Neural crest cell (in vitro differentiated cells): ENCODE measurements around the gene HNRNPH1. TPM values are rescaled to one million over a fixed set of nuclear protein-coding genes. Genes with fewer than 3 reads are reported as not detected.

Source experiments
- DNase-seq: peaks from one replicate; pipeline ENCODE4 v3.0.0; 2021; ENCODE audit warnings: low read depth, mixed read lengths, low spot score
- H3K27ac Mint-ChIP-seq: one replicate; pipeline ENCODE4 v1.8.0; 2021; ENCODE audit warnings: mild to moderate bottlenecking, mixed read lengths; ENCODE audit not compliant: unreplicated experiment
- H3K27me3 Mint-ChIP-seq: 2 replicates; pipeline ENCODE4 v1.8.0; 2021; ENCODE audit warnings: low read depth, mild to moderate bottlenecking, mixed read lengths
- H3K36me3 Mint-ChIP-seq: 2 replicates; pipeline ENCODE4 v1.8.0; 2021; ENCODE audit warnings: low read depth, mild to moderate bottlenecking, mixed read lengths
- H3K4me1 Mint-ChIP-seq: 2 replicates; pipeline ENCODE4 v1.8.0; 2021; ENCODE audit warnings: mixed read lengths
- H3K4me3 Mint-ChIP-seq: one replicate; pipeline ENCODE4 v1.8.0; 2021; ENCODE audit warnings: mild to moderate bottlenecking, mixed read lengths
- H3K9me3 Mint-ChIP-seq: 2 replicates; pipeline ENCODE4 v1.8.0; 2021; ENCODE audit warnings: mixed read lengths
- total RNA-seq: library from RNA; stranded (reverse); gene quantifications from 2 replicates; pipeline ENCODE4 v1.2.1, GENCODE V29; 2021
- TF ChIP-seq, protein P1 (sequence below): fragments of 200-600 bp; sonication (generic); conservative IDR thresholded peaks from 2 replicates; pipeline ENCODE4 v1.5.0; 2021; ENCODE audit warnings: antibody characterized with exemption, mild to moderate bottlenecking

The HNRNPH1 gene
- total RNA-seq, 1 donor from 2014 or later = 1,166 TPM

DNA sequence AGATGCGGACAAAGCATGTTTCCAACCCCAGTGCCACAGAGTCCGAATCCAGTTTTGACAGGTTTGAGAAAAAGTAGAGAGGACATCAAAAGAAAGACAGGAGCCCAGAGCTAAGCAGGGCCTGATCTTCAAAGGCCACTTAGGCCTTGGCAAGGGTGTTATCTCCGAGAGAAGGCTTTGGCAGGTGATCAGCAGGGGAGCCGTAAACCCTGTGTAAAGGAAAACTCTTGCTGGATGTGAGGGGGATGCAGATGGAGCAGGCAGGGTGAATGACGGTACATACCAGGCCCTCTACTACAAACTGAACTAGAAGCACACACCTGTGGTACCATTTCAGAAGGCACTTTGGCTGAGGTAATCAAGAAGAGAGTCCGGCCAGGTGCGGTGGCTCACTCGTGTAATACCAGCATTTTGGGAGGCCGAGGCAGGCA is 1.4 kb upstream of the HNRNPH1 start:
- peaks cover 29% of the 10 kb centered on the region for H3K27me3 Mint-ChIP-seq

GRCh38 chr5:179623906-179624741 is 653 bp upstream of the HNRNPH1 start:
- H3K4me3 Mint-ChIP-seq = peak overlapping the region; percentile 100
- no peak for DNase-seq

More for the DNA sequence above, 1.4 kb upstream of the HNRNPH1 start:
- Mint-ChIP-seq H3K27ac (peak overlapping the region; percentile 99), H3K9me3 (no peaks in the 10 kb centered on the region), H3K4me1 (peaks cover 40% of the 10 kb centered on the region), H3K4me3 (peak overlapping the region; percentile 100), H3K36me3 (peaks cover 32% of the 10 kb centered on the region)
- TF ChIP-seq, protein P1, sequence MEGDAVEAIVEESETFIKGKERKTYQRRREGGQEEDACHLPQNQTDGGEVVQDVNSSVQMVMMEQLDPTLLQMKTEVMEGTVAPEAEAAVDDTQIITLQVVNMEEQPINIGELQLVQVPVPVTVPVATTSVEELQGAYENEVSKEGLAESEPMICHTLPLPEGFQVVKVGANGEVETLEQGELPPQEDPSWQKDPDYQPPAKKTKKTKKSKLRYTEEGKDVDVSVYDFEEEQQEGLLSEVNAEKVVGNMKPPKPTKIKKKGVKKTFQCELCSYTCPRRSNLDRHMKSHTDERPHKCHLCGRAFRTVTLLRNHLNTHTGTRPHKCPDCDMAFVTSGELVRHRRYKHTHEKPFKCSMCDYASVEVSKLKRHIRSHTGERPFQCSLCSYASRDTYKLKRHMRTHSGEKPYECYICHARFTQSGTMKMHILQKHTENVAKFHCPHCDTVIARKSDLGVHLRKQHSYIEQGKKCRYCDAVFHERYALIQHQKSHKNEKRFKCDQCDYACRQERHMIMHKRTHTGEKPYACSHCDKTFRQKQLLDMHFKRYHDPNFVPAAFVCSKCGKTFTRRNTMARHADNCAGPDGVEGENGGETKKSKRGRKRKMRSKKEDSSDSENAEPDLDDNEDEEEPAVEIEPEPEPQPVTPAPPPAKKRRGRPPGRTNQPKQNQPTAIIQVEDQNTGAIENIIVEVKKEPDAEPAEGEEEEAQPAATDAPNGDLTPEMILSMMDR = no peak
- DNase-seq = no peak

DNA sequence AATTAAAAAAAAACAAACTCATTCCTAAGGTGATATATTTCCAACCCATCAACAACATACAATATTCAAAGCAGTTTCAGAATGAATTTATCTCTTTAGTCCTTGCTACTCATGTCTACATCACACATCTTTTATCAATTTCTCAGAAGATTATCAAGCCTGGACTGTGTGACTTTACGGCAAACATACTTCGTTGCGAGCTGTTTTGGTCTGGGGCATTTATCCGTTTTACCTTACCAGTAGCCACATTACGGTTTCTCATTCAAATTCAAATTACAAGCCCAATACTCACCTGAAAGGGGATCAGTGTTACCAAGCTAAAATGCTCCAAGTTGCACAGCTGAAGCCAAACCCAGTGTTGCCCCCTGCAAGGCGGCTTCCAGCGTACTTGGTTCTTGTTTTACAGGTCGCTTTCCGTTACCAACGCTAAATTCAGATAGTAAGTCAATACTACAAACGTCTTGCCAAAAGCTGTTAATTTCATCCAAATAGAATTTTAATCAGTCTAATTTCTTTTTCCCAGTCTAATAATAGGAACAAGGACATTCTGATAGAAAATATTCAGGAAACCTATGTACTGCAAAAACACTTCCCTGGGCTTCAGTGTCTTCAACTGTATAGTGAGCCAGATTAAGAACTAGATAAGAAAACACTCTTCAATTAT is 1.8 kb downstream of the HNRNPH1 start:
- Mint-ChIP-seq H3K4me1 (peaks cover 64% of the 10 kb centered on the region), H3K27me3 (peaks cover 41% of the 10 kb centered on the region), H3K4me3 (peak overlapping the region; percentile 100), H3K36me3 (peaks cover 50% of the 10 kb centered on the region), H3K27ac (peak overlapping the region; percentile 95), H3K9me3 (no peaks in the 10 kb centered on the region)
- DNase-seq = no peak
- TF ChIP-seq, protein P1 = no peak

More at GRCh38 chr5:179623906-179624741, 653 bp upstream of the HNRNPH1 start:
- peak overlapping the region; percentile 99 for H3K27ac Mint-ChIP-seq
- peaks cover 31% of the 10 kb centered on the region for H3K27me3 Mint-ChIP-seq
- TF ChIP-seq, protein P1 = no peak
- peaks cover 34% of the 10 kb centered on the region for H3K36me3 Mint-ChIP-seq
- peaks cover 45% of the 10 kb centered on the region for H3K4me1 Mint-ChIP-seq
- H3K9me3 Mint-ChIP-seq = no peaks in the 10 kb centered on the region

DNA sequence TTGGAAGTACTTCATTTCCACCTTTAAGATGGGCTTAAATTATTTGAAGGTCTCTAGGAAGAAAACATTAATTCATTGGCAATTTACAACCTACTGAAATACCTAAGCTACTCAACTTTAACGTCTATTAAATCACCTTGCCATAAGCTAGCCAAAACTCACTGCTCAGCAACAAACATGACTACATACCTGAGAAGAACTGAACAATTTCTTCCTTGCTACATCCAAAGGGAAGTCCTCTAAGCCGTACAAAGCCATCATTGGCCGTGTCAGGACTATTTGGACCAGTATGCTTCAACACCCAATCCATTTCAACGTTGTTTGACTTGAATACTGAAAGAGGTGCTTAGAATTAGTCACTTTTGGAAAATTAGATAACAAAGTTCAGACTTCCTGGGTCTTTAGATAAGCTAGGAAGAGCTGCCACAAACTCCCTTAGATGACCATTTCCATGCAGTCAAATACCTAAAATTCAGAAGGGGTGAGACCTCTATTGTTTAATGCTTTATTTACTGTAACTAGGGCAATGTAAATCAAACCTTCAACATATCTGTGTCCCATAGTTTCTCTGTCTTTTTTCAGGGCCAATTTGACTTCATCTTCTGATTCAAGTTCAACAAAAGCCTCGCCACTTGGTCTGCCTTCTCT is 2.6 kb downstream of the HNRNPH1 start:
- Mint-ChIP-seq H3K4me1 (peaks cover 70% of the 10 kb centered on the region), H3K9me3 (no peaks in the 10 kb centered on the region), H3K4me3 (peak overlapping the region; percentile 100), H3K27ac (peak overlapping the region; percentile 36), H3K36me3 (peaks cover 56% of the 10 kb centered on the region), H3K27me3 (peaks cover 45% of the 10 kb centered on the region)
- no peak for DNase-seq
- TF ChIP-seq, protein P1 = no peak

GRCh38 chr5:179620293-179620692 is 3.2 kb downstream of the HNRNPH1 start:
- peaks cover 48% of the 10 kb centered on the region for H3K27me3 Mint-ChIP-seq
- no peak for DNase-seq
- H3K4me3 Mint-ChIP-seq = peak overlapping the region; percentile 100
- H3K4me1 Mint-ChIP-seq = peaks cover 73% of the 10 kb centered on the region
- TF ChIP-seq, protein P1 = no peak
- H3K27ac Mint-ChIP-seq = peak overlapping the region; percentile 36
- H3K9me3 Mint-ChIP-seq = no peaks in the 10 kb centered on the region
- peaks cover 60% of the 10 kb centered on the region for H3K36me3 Mint-ChIP-seq
